ENCODE results near the gene TMEM101. TPM values are rescaled to one million over a fixed set of nuclear protein-coding genes. Genes with fewer than 3 reads are reported as not detected.

TMEM101 gene
- total RNA-seq, 2 donors from 2014 or later, result 48.0 to 51.6 TPM

GRCh38 chr17:44006598-44007345, 8.0 kb downstream of the TMEM101 start:
- Histone ChIP-seq H3K36me3 (no peaks in the 10 kb centered on the region), H3K27ac (peak overlapping the region; percentile 62 to 64), H3K27me3 (replicated peaks; ENCODE audit: insufficient read depth) (peaks cover 3% of the 10 kb centered on the region), H3K4me1 (replicated peaks) (peaks cover 23% of the 10 kb centered on the region), H3K9me3 (no peaks in the 10 kb centered on the region), H3K4me3 (peak overlapping the region; percentile 35 to 56)
- TF ChIP-seq POLR2AphosphoS5 (IDR thresholded peaks at IDR 0.05), result peak; percentile 54
- TF ChIP-seq POLR2A (IDR thresholded peaks at IDR 0.05), result peak; percentile 65
- TF ChIP-seq CTCF (IDR thresholded peaks at IDR 0.05), result peak in 3 of 4 experiments; percentile 24 to 55 (median 53)
- intact Hi-C loops (cut with DNase I), result no loop called here
- under 1% methylated on average over 39 of the region's 40 CpGs for WGBS
- DNase-seq (ENCODE audit: low spot score), result peak; percentile 99

DNA sequence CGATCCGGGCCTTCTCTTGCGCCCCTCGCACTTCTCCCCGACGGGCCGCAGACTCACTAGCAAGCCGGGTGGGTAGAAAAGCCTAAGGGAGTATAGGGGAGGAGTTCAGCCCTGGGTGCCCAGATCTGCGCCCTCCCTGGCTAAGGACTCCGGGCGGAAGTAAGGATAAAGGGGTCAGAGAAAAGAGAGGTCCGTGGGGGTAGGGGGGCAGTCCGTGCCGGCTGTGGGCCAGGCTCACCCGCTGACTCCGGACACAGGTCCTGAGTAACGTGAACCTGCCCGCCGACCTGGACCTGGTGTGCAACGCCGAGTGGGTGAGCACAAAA, 8.5 kb downstream of the TMEM101 start:
- 5% methylated on average over 21 of the region's 21 CpGs for WGBS
- intact Hi-C loops (cut with DNase I), result no loop called here
- H3K36me3 ChIP-seq, result no peaks in the 10 kb centered on the region
- peaks cover 20% of the 10 kb centered on the region for H3K4me1 ChIP-seq (replicated peaks)
- no peak for DNase-seq (ENCODE audit: low spot score)
- H3K4me3 ChIP-seq, result peak overlapping the region; percentile 35 to 56
- TF ChIP-seq POLR2AphosphoS5 (IDR thresholded peaks at IDR 0.05), result no peak
- no peak for TF ChIP-seq POLR2A (IDR thresholded peaks at IDR 0.05)
- TF ChIP-seq CTCF (IDR thresholded peaks at IDR 0.05), result no peak
- peak overlapping the region; percentile 62 to 64 for H3K27ac ChIP-seq
- H3K9me3 ChIP-seq, result no peaks in the 10 kb centered on the region
- peaks cover 3% of the 10 kb centered on the region for H3K27me3 ChIP-seq (replicated peaks; ENCODE audit: insufficient read depth)

DNA sequence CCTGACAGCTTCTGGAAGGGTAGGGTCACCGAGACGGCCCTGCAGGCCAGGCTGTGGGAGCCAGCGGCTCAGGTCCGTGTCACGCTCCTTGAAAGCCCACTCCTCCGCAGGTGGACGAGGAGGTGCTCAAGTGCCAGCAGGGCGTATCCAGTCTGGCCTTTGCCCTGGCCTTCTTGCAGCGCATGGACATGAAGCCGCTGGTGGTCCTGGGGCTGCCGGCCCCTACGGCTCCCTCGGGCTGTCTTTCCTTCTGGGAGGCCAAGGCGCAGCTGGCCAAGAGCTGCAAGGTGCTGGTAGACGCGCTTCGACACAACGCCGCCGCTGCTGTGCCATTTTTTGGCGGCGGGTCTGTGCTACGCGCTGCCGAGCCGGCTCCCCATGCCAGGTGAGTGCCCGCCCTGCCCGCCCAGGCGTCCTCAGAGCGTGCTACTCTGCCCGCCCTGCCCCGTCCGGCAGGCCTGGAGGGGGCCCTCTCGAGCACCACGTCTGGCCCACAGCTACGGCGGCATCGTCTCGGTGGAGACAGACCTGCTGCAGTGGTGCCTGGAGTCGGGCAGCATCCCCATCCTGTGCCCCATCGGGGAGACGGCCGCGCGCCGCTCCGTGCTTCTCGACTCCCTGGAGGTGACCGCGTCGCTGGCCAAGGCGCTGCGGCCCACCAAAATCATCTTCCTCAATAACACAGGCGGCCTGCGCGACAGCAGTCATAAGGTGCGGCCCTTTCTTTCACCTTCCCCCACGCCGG, 9.1 kb downstream of the TMEM101 start:
- intact Hi-C loops (cut with DNase I), result no loop called here
- peaks cover 3% of the 10 kb centered on the region for H3K27me3 ChIP-seq (replicated peaks; ENCODE audit: insufficient read depth)
- no peak for TF ChIP-seq POLR2A (IDR thresholded peaks at IDR 0.05)
- TF ChIP-seq CTCF (IDR thresholded peaks at IDR 0.05), result peak in 2 of 4 experiments; percentile 9 to 30
- no peak for TF ChIP-seq POLR2AphosphoS5 (IDR thresholded peaks at IDR 0.05)
- H3K27ac ChIP-seq, result peak overlapping the region in 1 of 2 donors; percentile 64
- no peaks in the 10 kb centered on the region for H3K9me3 ChIP-seq
- 12% methylated on average over 28 of the region's 59 CpGs for WGBS
- no peaks in the 10 kb centered on the region for H3K36me3 ChIP-seq
- H3K4me3 ChIP-seq, result peak overlapping the region; percentile 35 to 56
- peaks cover 17% of the 10 kb centered on the region for H3K4me1 ChIP-seq (replicated peaks)
- DNase-seq (ENCODE audit: low spot score), result no peak

GRCh38 chr17:44004761-44005526, 9.8 kb downstream of the TMEM101 start:
- Histone ChIP-seq H3K9me3 (no peaks in the 10 kb centered on the region), H3K36me3 (no peaks in the 10 kb centered on the region), H3K4me3 (peak overlapping the region; percentile 35 to 56), H3K27ac (no peak overlapping the region), H3K4me1 (replicated peaks) (peaks cover 17% of the 10 kb centered on the region), H3K27me3 (replicated peaks; ENCODE audit: insufficient read depth) (peaks cover 3% of the 10 kb centered on the region)
- WGBS, result 15% methylated on average over 31 of the region's 71 CpGs
- intact Hi-C loops (cut with DNase I), result loop anchor here (5.0 kb wide), 1 partner anchor 63 kb away; the partner anchor contains the start of gene PPY
- TF ChIP-seq POLR2AphosphoS5 (IDR thresholded peaks at IDR 0.05), result no peak
- TF ChIP-seq CTCF (IDR thresholded peaks at IDR 0.05), result no peak
- no peak for TF ChIP-seq POLR2A (IDR thresholded peaks at IDR 0.05)
- no peak for DNase-seq (ENCODE audit: low spot score)

Measured in prostate gland (tissue), 2 donors.